GM12878 (cell line): ENCODE data around the gene SLITRK6. TPM values are rescaled to one million over a fixed set of nuclear protein-coding genes. Genes with fewer than 3 reads are reported as not detected.

Source experiments
- ATAC-seq: fragments of 200-7000 bp; cut with Tn5 transposase; 3 replicates; pipeline ENCODE4 v1.9.1; 2020; ENCODE audit warnings: mild to moderate bottlenecking, moderate library complexity
- BruUV-seq: library from RNA; stranded (reverse); fragments of 400-500 nt; replicated peaks from 2 replicates; lab custom pipeline; 2021; lab: Mats Ljungman, UMichigan
- CTCF ChIA-PET: fragments of 300-600 bp; sonication (Branson Sonifier 250); formaldehyde crosslinking; extraction: SDS; loops from one replicate; lab custom pipeline; 2021; ENCODE audit warnings: inconsistent platforms; lab: Yijun Ruan, JAX
- POLR2A ChIA-PET: fragments of 350-600 bp; formaldehyde crosslinking; extraction: SDS; loops from one replicate; lab custom pipeline; 2021; ENCODE audit warnings: inconsistent platforms; lab: Charles Lee
- RAD21 ChIA-PET: fragments of 300-600 bp; sonication (Branson Sonifier 250); formaldehyde crosslinking; loops from one replicate; lab custom pipeline; 2023; ENCODE audit warnings: antibody characterized with exemption; ENCODE audit not compliant: unreplicated experiment; lab: Charles Lee
- SMC1A ChIA-PET: fragments of 300-600 bp; sonication (Branson Sonifier 250); formaldehyde crosslinking; loops from one replicate; lab custom pipeline; 2023; ENCODE audit not compliant: unreplicated experiment, uncharacterized antibody; lab: Charles Lee
- DNase-seq: peaks from one replicate; pipeline ENCODE4 v3.0.0-alpha.2; 2011; ENCODE audit warnings: low read depth, low spot score
- FAIRE-seq: peaks from 3 replicates; lab custom pipeline; 2011; peaks lifted over from hg19 to GRCh38; lab: Jason Lieb, UNC
- H2AFZ ChIP-seq: 2 replicates; pipeline ENCODE4 v1.6.0; 2011; ENCODE audit warnings: low read depth, low read length, control low read depth; ENCODE audit not compliant: control insufficient read depth
- H3K27ac ChIP-seq: 2 replicates; pipeline ENCODE4 v1.5.1; 2011; ENCODE audit warnings: control low read depth; ENCODE audit not compliant: control insufficient read depth, insufficient read depth
- H3K27me3 ChIP-seq, 2 experiments: replicated peaks in 1 of 2; 2 replicates each; pipeline versions ENCODE4 v1.6.0 to v1.6.1; 2011; ENCODE audit warnings: low read length in 1 of 2; ENCODE audit not compliant: control insufficient read depth in 2 of 2, insufficient read depth in 2 of 2
- H3K36me3 ChIP-seq, 2 experiments: 2 replicates each; pipeline ENCODE4 v1.5.1; 2011; ENCODE audit warnings: low read length in 1 of 2; ENCODE audit not compliant: control insufficient read depth in 2 of 2, insufficient read depth in 2 of 2
- H3K4me1 ChIP-seq: 2 replicates; pipeline ENCODE4 v1.6.1; 2011; ENCODE audit warnings: mild to moderate bottlenecking, low read length, moderate library complexity, mixed read lengths; ENCODE audit not compliant: control insufficient read depth, insufficient read depth
- H3K4me2 ChIP-seq: 2 replicates; pipeline ENCODE4 v1.6.0; 2011; ENCODE audit warnings: control low read depth; ENCODE audit not compliant: control insufficient read depth, insufficient read depth
- H3K4me3 ChIP-seq: fragments of 200-600 bp; sonication (generic); 2 replicates; pipeline ENCODE4 v1.5.1; 2016
- H3K79me2 ChIP-seq: 2 replicates; pipeline ENCODE4 v1.6.0; 2011; ENCODE audit warnings: low read length; ENCODE audit not compliant: control insufficient read depth, insufficient read depth
- H3K9ac ChIP-seq: 2 replicates; pipeline ENCODE4 v1.8.0; 2011; ENCODE audit warnings: low read length, control low read depth, mixed read lengths; ENCODE audit not compliant: control insufficient read depth, insufficient read depth
- H3K9me3 ChIP-seq: replicated peaks from 3 replicates; pipeline ENCODE4 v1.5.1; 2011; ENCODE audit warnings: mild to moderate bottlenecking, low read length; ENCODE audit not compliant: control insufficient read depth, insufficient read depth
- H4K20me1 ChIP-seq: 2 replicates; pipeline ENCODE4 v1.6.0; 2011; ENCODE audit not compliant: control insufficient read depth, insufficient read depth
- ATF3 ChIP-seq: IDR thresholded peaks from 2 replicates; pipeline ENCODE4 v1.6.1; 2011; ENCODE audit warnings: low read depth, mild to moderate bottlenecking, low read length, moderate library complexity, borderline replicate concordance; ENCODE audit errors: extremely low read depth
- E2F4 ChIP-seq: IDR thresholded peaks from 2 replicates; pipeline ENCODE4 v1.6.1; 2012; ENCODE audit warnings: low read depth, low read length, improper control_type of control experiment
- HCFC1 ChIP-seq: fragments of 150-350 bp; IDR thresholded peaks from 2 replicates; pipeline ENCODE4 v1.6.1; 2014; ENCODE audit warnings: low read length
- JUND ChIP-seq: IDR thresholded peaks from 2 replicates; pipeline ENCODE4 v1.6.1; 2012; ENCODE audit warnings: low read depth, mild to moderate bottlenecking, low read length, improper control_type of control experiment, moderate library complexity
- KAT2A ChIP-seq: conservative IDR thresholded peaks from 2 replicates; pipeline ENCODE4 v1.6.1; 2011; ENCODE audit warnings: low read depth, low read length; ENCODE audit not compliant: control insufficient read depth
- NRF1 ChIP-seq: conservative IDR thresholded peaks from 2 replicates; pipeline ENCODE4 v1.6.1; 2011; ENCODE audit warnings: mild to moderate bottlenecking, low read depth, low read length, improper control_type of control experiment
- RBBP5 ChIP-seq: fragments of 200-600 bp; sonication (generic); conservative IDR thresholded peaks from 2 replicates; pipeline ENCODE4 v1.6.1; 2016
- TCF7 ChIP-seq: IDR thresholded peaks from 2 replicates; pipeline ENCODE4 v1.6.1; 2014; ENCODE audit warnings: antibody characterized with exemption, borderline replicate concordance
- USF2 ChIP-seq: IDR thresholded peaks from 2 replicates; pipeline ENCODE4 v1.6.1; 2011; ENCODE audit warnings: low read depth, low read length, improper control_type of control experiment, borderline replicate concordance
- ZNF207 ChIP-seq: fragments of 450-650 bp; IDR thresholded peaks from 2 replicates; pipeline ENCODE4 v1.6.1; 2014; ENCODE audit warnings: antibody characterized with exemption, mild to moderate bottlenecking, borderline replicate concordance
- in situ Hi-C: fragments of 300-500 bp; cut with MboI; formaldehyde crosslinking; loops from 9 replicates; pipeline ENCODE4 v1.14.3; 2018; ENCODE audit warnings: mixed read lengths
- intact Hi-C: fragments of 100-400 bp; cut with micrococcal nuclease; formaldehyde crosslinking; loops from one replicate; pipeline ENCODE4 v1.14.2; 2022; ENCODE audit not compliant: unreplicated experiment
- polyA plus RNA-seq, 11 experiments: library from polyadenylated mRNA; depleted of rRNA in 4 of 11; unstranded in 6 of 11; stranded (reverse) in 5 of 11; fragments of >200 nt; fragmentation: Nextera tagmentation in 4 of 11; fragmentation: Illumina TruSeq in 1 of 11; extraction: Ambion mirVana in 4 of 11; extraction: Trizol in 1 of 11; gene quantifications; 1 replicate in 1 of 11; 2 replicates in 10 of 11; pipeline versions ENCODE4 v1.2.1 to v1.2.3, GENCODE V29; 2011 to 2016; ENCODE audit warnings: inconsistent platforms in 2 of 11, missing spikeins in 2 of 11, low read depth in 1 of 11
- total RNA-seq, 4 experiments: library from RNA; depleted of rRNA in 3 of 4; stranded (reverse); fragments of >200 nt in 3 of 4; fragmentation: Illumina TruSeq in 1 of 4; extraction: Trizol in 1 of 4; gene quantifications; 2 replicates each; pipeline versions ENCODE4 v1.2.1 to v1.2.3, GENCODE V29; 2013 to 2021

SLITRK6 gene
- total and polyA plus RNA-seq, 10 of the 15 experiments (the other 5 are each of a cell fraction or from before 2014, with no cell fraction given), result not detected

- RAD21 ChIA-PET, result no interaction called here
- H3K36me3 ChIP-seq, result no peaks in the 10 kb centered on the region
- no peak overlapping the region for H3K4me3 ChIP-seq
- SMC1A ChIA-PET, result no interaction called here
- no peak overlapping the region for H3K27ac ChIP-seq
- no peak overlapping the region for H2AFZ ChIP-seq
- no peaks in the 10 kb centered on the region for H3K9me3 ChIP-seq
- no peaks in the 10 kb centered on the region for H3K27me3 ChIP-seq
- TF ChIP-seq HCFC1 (no peak), KAT2A (no peak), RBBP5 (no peak), ATF3 (no peak), ZNF207 (no peak), JUND (no peak), E2F4 (no peak), USF2 (no peak), NRF1 (no peak), TCF7 (no peak)
- H4K20me1 ChIP-seq, result no peaks in the 10 kb centered on the region
- FAIRE-seq (no peak), DNase-seq (no peak), ATAC-seq (no peak)
- intact Hi-C loops (no loop called here), in situ Hi-C loops (no loop called here)
- H3K4me2 ChIP-seq, result no peak overlapping the region
- CTCF ChIA-PET, result no interaction called here
- no peaks in the 10 kb centered on the region for H3K79me2 ChIP-seq
- POLR2A ChIA-PET, result no interaction called here
- H3K9ac ChIP-seq, result no peak overlapping the region
- no peaks in the 10 kb centered on the region for H3K4me1 ChIP-seq
- BruUV-seq, result no TSS peak
Measured at GRCh38 chr13:85816413-85816812, 17.2 kb upstream of the SLITRK6 start.
